Neural progenitor cell (in vitro differentiated cells): ENCODE data around the gene LDAF1. TPM values are rescaled to one million over a fixed set of nuclear protein-coding genes. Genes with fewer than 3 reads are reported as not detected.

ENCODE experiments used
- DNase-seq: peaks from one replicate; pipeline ENCODE4 v3.0.0-alpha.2; 2016; ENCODE audit warnings: low spot score
- H2AFZ ChIP-seq: fragments of 200-600 bp; sonication (generic); replicated peaks from 2 replicates; pipeline ENCODE4 v1.6.1; 2016; ENCODE audit warnings: antibody characterized with exemption
- H3F3A ChIP-seq: fragments of 200-600 bp; sonication (generic); 2 replicates; pipeline ENCODE4 v1.6.1; 2016; ENCODE audit warnings: antibody characterized with exemption, low read depth
- H3K27ac ChIP-seq: fragments of 200-600 bp; sonication (generic); 2 replicates; pipeline ENCODE4 v1.5.1; 2016; ENCODE audit warnings: mild to moderate bottlenecking
- H3K27me3 ChIP-seq: fragments of 200-600 bp; sonication (generic); 2 replicates; pipeline ENCODE4 v1.6.1; 2016; ENCODE audit warnings: mild to moderate bottlenecking, moderate library complexity
- H3K36me3 ChIP-seq: fragments of 200-600 bp; sonication (generic); 2 replicates; pipeline ENCODE4 v1.5.1; 2016
- H3K4me1 ChIP-seq: fragments of 200-600 bp; sonication (generic); 2 replicates; pipeline ENCODE4 v1.6.1; 2016; ENCODE audit warnings: mixed run types
- H3K4me2 ChIP-seq: fragments of 200-600 bp; sonication (generic); 2 replicates; pipeline ENCODE4 v1.6.1; 2016
- H3K4me3 ChIP-seq: fragments of 200-600 bp; sonication (generic); 2 replicates; pipeline ENCODE4 v1.5.1; 2016
- H3K79me2 ChIP-seq: fragments of 200-600 bp; sonication (generic); 2 replicates; pipeline ENCODE4 v1.6.1; 2016; ENCODE audit warnings: low read depth
- H3K9ac ChIP-seq: fragments of 200-600 bp; sonication (generic); 2 replicates; pipeline ENCODE4 v1.6.1; 2016
- H3K9me3 ChIP-seq: fragments of 200-600 bp; sonication (generic); 2 replicates; pipeline ENCODE4 v1.5.1; 2016; ENCODE audit warnings: low read depth
- H4K20me1 ChIP-seq: fragments of 200-600 bp; sonication (generic); 2 replicates; pipeline ENCODE4 v1.6.1; 2016; ENCODE audit warnings: low read depth
- H3K27ac Mint-ChIP-seq: 3 replicates; pipeline ENCODE4 v1.8.0; 2021; ENCODE audit warnings: mixed read lengths
- H3K27me3 Mint-ChIP-seq: 2 replicates; pipeline ENCODE4 v1.8.0; 2022; ENCODE audit warnings: low read depth, mild to moderate bottlenecking, inconsistent platforms, moderate library complexity, mixed read lengths; ENCODE audit not compliant: insufficient read depth
- H3K36me3 Mint-ChIP-seq: 3 replicates; pipeline ENCODE4 v1.8.0; 2021; ENCODE audit warnings: mixed read lengths
- H3K4me1 Mint-ChIP-seq: 3 replicates; pipeline ENCODE4 v1.8.0; 2021; ENCODE audit warnings: mixed read lengths
- H3K4me3 Mint-ChIP-seq: 3 replicates; pipeline ENCODE4 v1.8.0; 2021; ENCODE audit warnings: mild to moderate bottlenecking, moderate library complexity, mixed read lengths
- H3K9me3 Mint-ChIP-seq: 3 replicates; pipeline ENCODE4 v1.8.0; 2020; ENCODE audit warnings: mixed read lengths
- EZH2 ChIP-seq: fragments of 200-600 bp; sonication (generic); IDR thresholded peaks from 2 replicates; pipeline ENCODE4 v1.6.1; 2017; ENCODE audit warnings: antibody characterized with exemption, mild to moderate bottlenecking, moderate library complexity
- EZH2phosphoT487 ChIP-seq: fragments of 200-600 bp; sonication (generic); IDR thresholded peaks from 2 replicates; pipeline ENCODE4 v1.6.1; 2017; ENCODE audit warnings: antibody characterized with exemption
- total RNA-seq: library from RNA; depleted of rRNA; stranded (reverse); fragments of >200 nt; gene quantifications from 2 replicates; pipeline ENCODE4 v1.2.3, GENCODE V29; 2015; ENCODE audit warnings: low replicate concordance
- TF ChIP-seq, protein P1 (sequence below): fragments of 200-600 bp; sonication (generic); IDR thresholded peaks from 2 replicates; pipeline ENCODE4 v1.5.1; 2017; ENCODE audit warnings: antibody characterized with exemption, mild to moderate bottlenecking

The LDAF1 gene
- total RNA-seq, 1 donor from 2014 or later, result 34.8 TPM

GRCh38 chr16:21120976-21121520 is 37.4 kb upstream of the LDAF1 start:
- Histone ChIP-seq H3K4me2 (no peak overlapping the region), H4K20me1 (no peaks in the 10 kb centered on the region), H3K36me3 (no peaks in the 10 kb centered on the region), H3K79me2 (no peaks in the 10 kb centered on the region), H3F3A (no peaks in the 10 kb centered on the region), H3K4me1 (no peaks in the 10 kb centered on the region), H3K4me3 (no peak overlapping the region), H3K27ac (no peak overlapping the region), H3K9me3 (no peaks in the 10 kb centered on the region), H2AFZ (no peak overlapping the region), H3K9ac (no peak overlapping the region), H3K27me3 (no peaks in the 10 kb centered on the region)
- Mint-ChIP-seq H3K36me3 (no peaks in the 10 kb centered on the region), H3K27me3 (no peaks in the 10 kb centered on the region), H3K27ac (no peak overlapping the region), H3K4me3 (no peak overlapping the region), H3K9me3 (no peaks in the 10 kb centered on the region), H3K4me1 (peaks cover 2% of the 10 kb centered on the region)
- no peak for DNase-seq
- no peak for TF ChIP-seq EZH2
- TF ChIP-seq, protein P1, sequence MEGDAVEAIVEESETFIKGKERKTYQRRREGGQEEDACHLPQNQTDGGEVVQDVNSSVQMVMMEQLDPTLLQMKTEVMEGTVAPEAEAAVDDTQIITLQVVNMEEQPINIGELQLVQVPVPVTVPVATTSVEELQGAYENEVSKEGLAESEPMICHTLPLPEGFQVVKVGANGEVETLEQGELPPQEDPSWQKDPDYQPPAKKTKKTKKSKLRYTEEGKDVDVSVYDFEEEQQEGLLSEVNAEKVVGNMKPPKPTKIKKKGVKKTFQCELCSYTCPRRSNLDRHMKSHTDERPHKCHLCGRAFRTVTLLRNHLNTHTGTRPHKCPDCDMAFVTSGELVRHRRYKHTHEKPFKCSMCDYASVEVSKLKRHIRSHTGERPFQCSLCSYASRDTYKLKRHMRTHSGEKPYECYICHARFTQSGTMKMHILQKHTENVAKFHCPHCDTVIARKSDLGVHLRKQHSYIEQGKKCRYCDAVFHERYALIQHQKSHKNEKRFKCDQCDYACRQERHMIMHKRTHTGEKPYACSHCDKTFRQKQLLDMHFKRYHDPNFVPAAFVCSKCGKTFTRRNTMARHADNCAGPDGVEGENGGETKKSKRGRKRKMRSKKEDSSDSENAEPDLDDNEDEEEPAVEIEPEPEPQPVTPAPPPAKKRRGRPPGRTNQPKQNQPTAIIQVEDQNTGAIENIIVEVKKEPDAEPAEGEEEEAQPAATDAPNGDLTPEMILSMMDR, result no peak
- no peak for TF ChIP-seq EZH2phosphoT487

DNA sequence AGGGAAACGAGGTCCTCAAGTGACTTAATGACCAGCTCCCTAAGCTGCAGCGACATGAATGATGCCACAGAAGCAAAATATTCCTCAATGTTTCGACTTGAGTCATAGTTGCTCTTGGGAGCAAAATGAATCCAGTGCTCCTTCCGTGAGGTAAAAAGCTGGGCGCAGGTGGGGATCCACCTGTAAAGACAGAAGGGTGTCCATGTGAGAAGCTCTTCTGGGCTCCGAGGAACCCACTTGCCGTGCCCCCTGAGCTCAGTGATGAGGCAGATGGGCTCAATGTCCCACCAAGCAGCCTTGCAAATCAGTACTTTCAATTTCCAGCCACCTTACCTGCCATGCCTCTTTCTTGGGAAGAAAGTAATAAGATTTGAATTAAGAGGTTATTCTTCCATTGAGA is 33.3 kb upstream of the LDAF1 start:
- Mint-ChIP-seq H3K27ac (no peak overlapping the region), H3K9me3 (no peaks in the 10 kb centered on the region), H3K4me3 (no peak overlapping the region), H3K4me1 (no peaks in the 10 kb centered on the region), H3K36me3 (no peaks in the 10 kb centered on the region), H3K27me3 (no peaks in the 10 kb centered on the region)
- Histone ChIP-seq H3K27me3 (no peaks in the 10 kb centered on the region), H3K9me3 (no peaks in the 10 kb centered on the region), H2AFZ (no peak overlapping the region), H3K4me1 (no peaks in the 10 kb centered on the region), H3K4me3 (no peak overlapping the region), H3K27ac (no peak overlapping the region), H3K36me3 (no peaks in the 10 kb centered on the region), H4K20me1 (no peaks in the 10 kb centered on the region), H3K79me2 (no peaks in the 10 kb centered on the region), H3K4me2 (no peak overlapping the region), H3F3A (no peaks in the 10 kb centered on the region), H3K9ac (no peak overlapping the region)
- TF ChIP-seq EZH2 (no peak), EZH2phosphoT487 (no peak)
- TF ChIP-seq, protein P1, result no peak
- no peak for DNase-seq

- no peaks in the 10 kb centered on the region for H3K4me1 Mint-ChIP-seq
Measured at GRCh38 chr16:21126518-21126917, 32.0 kb upstream of the LDAF1 start.

More at GRCh38 chr16:21126518-21126917, 32.0 kb upstream of the LDAF1 start:
- Histone ChIP-seq H3K9ac (no peak overlapping the region), H3K36me3 (no peaks in the 10 kb centered on the region), H3K27ac (no peak overlapping the region), H3K9me3 (no peaks in the 10 kb centered on the region), H4K20me1 (no peaks in the 10 kb centered on the region), H3K79me2 (no peaks in the 10 kb centered on the region), H3K4me2 (no peak overlapping the region), H3K27me3 (no peaks in the 10 kb centered on the region), H2AFZ (no peak overlapping the region), H3K4me1 (no peaks in the 10 kb centered on the region), H3K4me3 (no peak overlapping the region), H3F3A (no peaks in the 10 kb centered on the region)
- Mint-ChIP-seq H3K27me3 (no peaks in the 10 kb centered on the region), H3K36me3 (no peaks in the 10 kb centered on the region), H3K27ac (no peak overlapping the region), H3K9me3 (no peaks in the 10 kb centered on the region), H3K4me3 (no peak overlapping the region)
- TF ChIP-seq, protein P1, result no peak
- no peak for TF ChIP-seq EZH2phosphoT487
- no peak for TF ChIP-seq EZH2
- DNase-seq, result peak; percentile 25
